Ascending aorta (tissue), 2 donors: Measurements from ENCODE around the gene CANT1. TPM values are rescaled to one million over a fixed set of nuclear protein-coding genes. Genes with fewer than 3 reads are reported as not detected.
A peak's percentile ranks its signal among the peaks of the same experiment; 100 is the strongest.

Experiments used
- DNase-seq, 2 donors: peaks; one replicate each; pipeline ENCODE4 v3.0.0-alpha.2; 2019; ENCODE audit warnings: low spot score in 2 of 2
- H3K27ac ChIP-seq, 2 donors: fragments of 200-600 bp; sonication (generic); one replicate each; pipeline ENCODE4 v1.5.1; 2016 to 2017; ENCODE audit warnings: mild to moderate bottlenecking in 1 of 2
- H3K27me3 ChIP-seq: fragments of 200-600 bp; sonication (generic); one replicate; pipeline ENCODE4 v1.5.1; 2017
- H3K36me3 ChIP-seq, 2 donors: fragments of 200-600 bp; sonication (generic); one replicate each; pipeline ENCODE4 v1.5.1; 2016
- H3K4me1 ChIP-seq, 2 donors: fragments of 200-600 bp; sonication (generic); one replicate each; pipeline ENCODE4 v1.5.1; 2016 to 2017; ENCODE audit warnings: mild to moderate bottlenecking in 1 of 2
- H3K4me3 ChIP-seq, 2 donors: fragments of 200-600 bp; sonication (generic); one replicate each; pipeline ENCODE4 v1.5.1; 2016 to 2017; ENCODE audit warnings: mild to moderate bottlenecking in 1 of 2
- H3K9me3 ChIP-seq, 2 donors: fragments of 200-600 bp; sonication (generic); one replicate each; pipeline ENCODE4 v1.5.1; 2016
- intact Hi-C: fragments of 100-400 bp; cut with DNase I; formaldehyde crosslinking; loops from one replicate; pipeline ENCODE4 v1.15.1; 2023
- total RNA-seq: library from RNA; depleted of rRNA; stranded (reverse); fragments of >200 nt; gene quantifications from one replicate; pipeline ENCODE4 v1.1.0, GENCODE V29; 2016
- TF ChIP-seq, protein P1 (sequence below), 3 experiments: fragments of 200-600 bp in 2 of 3; fragments of 450-650 bp in 1 of 3; sonication (generic) in 2 of 3; IDR thresholded peaks; one replicate each; pipeline ENCODE4 v1.5.1; 2016 to 2019; ENCODE audit warnings: antibody characterized with exemption in 3 of 3, mild to moderate bottlenecking in 1 of 3, moderate library complexity in 1 of 3

The CANT1 gene
- total RNA-seq: 67.2 TPM

DNA sequence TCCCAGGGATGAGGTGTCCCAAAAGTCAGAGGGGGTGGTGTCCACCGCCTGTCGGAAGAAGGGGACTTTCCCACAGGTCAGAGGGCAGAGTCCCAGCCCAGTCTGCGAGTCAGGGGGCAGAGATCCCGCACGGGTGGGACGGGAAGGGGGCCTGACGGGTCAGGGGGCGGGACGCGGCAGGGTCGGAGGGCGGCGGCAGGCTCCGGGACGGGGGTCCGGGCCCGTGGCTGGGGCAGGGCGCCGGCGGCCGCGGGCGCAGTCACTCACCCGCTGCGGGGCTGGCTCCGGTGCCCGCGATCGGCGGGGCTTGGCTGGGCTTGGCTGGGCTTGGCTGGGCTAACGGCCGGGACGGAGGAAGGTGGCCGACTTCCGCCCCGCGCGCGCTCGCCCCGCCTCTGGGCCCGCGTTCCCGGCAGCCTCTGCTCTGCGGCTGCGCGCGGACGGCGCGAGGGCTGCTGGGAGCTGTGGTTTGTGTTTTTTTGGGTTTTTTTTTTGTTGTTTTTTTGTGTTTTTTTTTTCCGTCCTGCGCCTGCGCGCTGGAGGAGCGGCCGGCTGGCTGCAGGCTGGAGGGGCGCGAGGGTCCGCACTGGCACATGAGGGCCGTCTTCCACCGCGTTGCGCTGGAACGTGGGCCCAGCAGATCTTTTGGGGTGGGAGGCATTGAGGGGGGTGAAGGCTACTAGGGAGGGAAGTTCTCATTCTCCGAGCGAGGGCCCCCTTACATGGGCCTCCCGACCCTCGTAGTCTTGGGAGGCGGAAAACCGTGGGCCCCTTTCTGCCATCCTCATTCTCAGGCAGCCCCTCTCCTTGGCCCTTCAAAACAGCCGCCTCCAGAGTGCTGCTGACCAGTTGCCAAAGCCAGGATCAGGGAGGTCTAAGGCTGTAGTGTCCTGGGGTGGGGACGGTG lies at the start of gene CANT1:
TSS of gene CANT1 (minus strand) at position 368 of the 907 bp plus-strand sequence. CDS start 12,142 bp downstream, outside the sequence.
- Histone ChIP-seq H3K27me3 (no peaks in the 10 kb centered on the region), H3K36me3 (no peaks in the 10 kb centered on the region), H3K4me3 (peak within 1 kb of the TSS; percentile 84 to 95), H3K4me1 (peaks cover 0 to 25% of the 10 kb centered on the region in 2 donors), H3K27ac (peak within 1 kb of the TSS; percentile 68 to 79), H3K9me3 (no peaks in the 10 kb centered on the region)
- TF ChIP-seq, protein P1, sequence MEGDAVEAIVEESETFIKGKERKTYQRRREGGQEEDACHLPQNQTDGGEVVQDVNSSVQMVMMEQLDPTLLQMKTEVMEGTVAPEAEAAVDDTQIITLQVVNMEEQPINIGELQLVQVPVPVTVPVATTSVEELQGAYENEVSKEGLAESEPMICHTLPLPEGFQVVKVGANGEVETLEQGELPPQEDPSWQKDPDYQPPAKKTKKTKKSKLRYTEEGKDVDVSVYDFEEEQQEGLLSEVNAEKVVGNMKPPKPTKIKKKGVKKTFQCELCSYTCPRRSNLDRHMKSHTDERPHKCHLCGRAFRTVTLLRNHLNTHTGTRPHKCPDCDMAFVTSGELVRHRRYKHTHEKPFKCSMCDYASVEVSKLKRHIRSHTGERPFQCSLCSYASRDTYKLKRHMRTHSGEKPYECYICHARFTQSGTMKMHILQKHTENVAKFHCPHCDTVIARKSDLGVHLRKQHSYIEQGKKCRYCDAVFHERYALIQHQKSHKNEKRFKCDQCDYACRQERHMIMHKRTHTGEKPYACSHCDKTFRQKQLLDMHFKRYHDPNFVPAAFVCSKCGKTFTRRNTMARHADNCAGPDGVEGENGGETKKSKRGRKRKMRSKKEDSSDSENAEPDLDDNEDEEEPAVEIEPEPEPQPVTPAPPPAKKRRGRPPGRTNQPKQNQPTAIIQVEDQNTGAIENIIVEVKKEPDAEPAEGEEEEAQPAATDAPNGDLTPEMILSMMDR (IDR thresholded peaks at IDR 0.05): no peak
- intact Hi-C loops: no loop called here
- peak in 1 of 2 donors; percentile 90 for DNase-seq

DNA sequence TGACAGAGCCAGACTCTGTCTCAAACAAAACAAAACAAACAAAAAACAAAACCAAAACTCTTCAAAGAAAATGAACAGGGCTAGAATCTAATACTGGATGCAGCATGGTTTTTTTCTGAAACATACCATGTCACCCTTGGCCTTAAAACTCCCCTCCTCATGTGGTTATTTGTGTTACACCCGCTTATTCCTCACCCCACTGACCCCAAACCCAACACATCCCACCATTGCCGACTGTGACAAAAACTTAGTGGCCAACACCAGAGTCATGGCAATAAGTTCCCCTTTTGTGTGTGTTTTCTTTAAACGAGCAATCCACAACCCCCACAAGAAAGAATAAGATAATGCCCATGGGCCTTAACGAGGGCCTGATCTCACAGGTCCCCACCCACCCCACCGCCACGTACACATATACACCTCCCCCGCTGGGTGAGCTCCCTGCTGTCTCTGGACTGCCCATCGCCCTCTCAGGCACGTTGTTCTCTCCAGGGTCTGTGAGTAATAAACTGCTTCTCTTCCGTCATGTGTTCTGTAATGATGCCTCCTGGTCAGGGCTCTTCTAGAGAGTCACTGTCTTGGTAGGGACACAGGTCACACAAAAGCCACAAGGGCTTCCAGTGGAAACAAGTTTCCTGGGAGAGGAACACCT lies 48.3 kb upstream of the CANT1 start:
- Histone ChIP-seq H3K27me3 (no peaks in the 10 kb centered on the region), H3K9me3 (peaks cover 0 to 8% of the 10 kb centered on the region in 2 donors), H3K27ac (no peak overlapping the region), H3K4me3 (no peak overlapping the region), H3K36me3 (no peaks in the 10 kb centered on the region), H3K4me1 (peaks cover 3 to 27% of the 10 kb centered on the region in 2 donors)
- intact Hi-C loops: no loop called here
- no peak for DNase-seq
- TF ChIP-seq, protein P1 (IDR thresholded peaks at IDR 0.05): no peak

DNA sequence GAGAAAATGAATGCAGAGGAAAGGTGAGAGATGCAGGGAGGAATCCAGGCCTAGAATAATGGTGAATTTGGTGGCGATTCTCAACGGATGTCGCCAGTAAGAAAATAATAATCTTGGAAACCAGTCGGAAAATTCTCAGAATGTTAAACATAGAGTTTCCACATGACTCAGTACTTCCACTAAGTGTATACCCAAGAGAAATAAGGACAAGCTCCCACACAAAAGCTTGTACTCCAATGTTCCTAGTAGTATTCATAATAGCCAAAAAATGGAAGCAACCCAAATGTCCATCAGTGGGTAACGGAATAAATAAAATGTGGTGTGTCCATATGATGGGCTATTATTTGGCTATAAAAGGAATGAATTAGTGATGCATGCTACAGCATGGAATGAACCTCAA lies 45.6 kb upstream of the CANT1 start:
- Histone ChIP-seq H3K27me3 (no peaks in the 10 kb centered on the region), H3K4me1 (peaks cover 3 to 33% of the 10 kb centered on the region in 2 donors), H3K36me3 (peaks cover 0 to 10% of the 10 kb centered on the region in 2 donors), H3K4me3 (no peak overlapping the region), H3K9me3 (peaks cover 0 to 8% of the 10 kb centered on the region in 2 donors), H3K27ac (peak overlapping the region; percentile 79 to 89)
- intact Hi-C loops: no loop called here
- DNase-seq: no peak
- TF ChIP-seq, protein P1 (IDR thresholded peaks at IDR 0.05): no peak

DNA sequence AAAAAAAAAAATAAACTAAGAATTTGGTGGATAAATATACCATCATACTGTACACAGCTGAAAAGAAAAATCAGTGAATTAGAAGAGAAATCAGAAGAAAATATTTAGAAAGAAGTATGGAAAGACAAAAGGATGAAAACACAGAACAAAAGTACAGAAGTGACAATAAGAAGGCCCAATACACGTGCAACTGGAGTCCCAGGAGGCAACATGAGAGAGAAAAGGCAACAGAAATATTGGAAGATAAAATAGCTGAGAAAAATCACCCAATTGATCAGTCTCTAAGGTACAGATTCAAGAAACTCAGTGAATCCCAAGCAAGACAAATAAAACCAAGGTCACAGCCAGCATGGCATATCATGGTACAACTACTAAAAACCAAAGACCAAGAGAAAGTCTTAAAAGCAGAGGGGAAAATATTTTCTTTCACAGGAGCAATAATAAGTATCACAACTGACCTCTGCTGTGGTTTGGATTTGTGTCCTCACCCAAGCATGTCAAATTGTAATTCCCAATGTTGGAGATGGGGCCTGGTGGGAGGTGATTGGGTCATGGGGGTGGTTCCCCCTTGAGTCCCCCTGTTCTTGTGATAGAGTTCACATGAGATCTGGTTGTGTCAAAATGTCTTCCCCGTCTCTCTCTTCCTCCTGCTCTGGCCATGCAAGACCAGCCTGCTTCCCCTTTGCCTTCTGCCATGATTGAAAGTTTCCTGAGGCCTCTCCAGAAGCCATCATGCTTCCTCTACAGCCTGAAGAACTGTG lies 44.8 kb upstream of the CANT1 start:
- TF ChIP-seq, protein P1 (IDR thresholded peaks at IDR 0.05): no peak
- no peak for DNase-seq
- Histone ChIP-seq H3K36me3 (peaks cover 0 to 16% of the 10 kb centered on the region in 2 donors), H3K4me3 (no peak overlapping the region), H3K4me1 (peaks cover 3 to 33% of the 10 kb centered on the region in 2 donors), H3K9me3 (peaks cover 0 to 8% of the 10 kb centered on the region in 2 donors), H3K27ac (peak overlapping the region; percentile 79 to 89), H3K27me3 (no peaks in the 10 kb centered on the region)
- intact Hi-C loops: no loop called here

DNA sequence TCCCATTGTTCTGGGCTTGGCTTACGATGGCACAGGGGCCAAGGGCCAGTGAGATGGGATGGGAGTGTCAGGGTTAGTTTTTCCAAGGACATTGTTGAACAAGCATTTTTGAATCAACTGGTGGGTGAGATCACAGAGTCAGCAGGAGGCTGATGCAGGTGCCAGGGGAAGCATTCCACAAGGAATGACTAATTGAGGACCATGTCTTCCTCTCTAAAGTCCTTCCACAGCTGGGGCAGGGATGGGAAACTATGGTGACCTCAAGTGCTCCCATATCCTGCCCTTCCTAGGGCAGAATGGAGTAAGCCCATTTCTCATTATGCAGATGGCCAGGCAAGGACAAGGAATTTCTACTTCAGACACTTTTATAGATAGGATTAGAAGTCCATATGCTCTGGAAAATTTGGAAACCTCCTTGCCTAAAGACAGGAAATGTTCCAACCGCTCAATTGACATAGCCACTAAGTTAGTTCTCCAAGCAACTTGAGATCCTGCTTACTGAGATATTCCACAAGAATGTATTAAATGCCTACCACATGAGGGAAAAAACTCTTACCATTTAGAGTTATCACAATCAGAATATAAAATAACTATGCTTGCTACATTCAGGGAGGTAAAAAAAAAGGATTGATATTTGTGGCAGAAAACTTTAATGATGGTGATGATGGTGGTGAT lies 43.8 kb upstream of the CANT1 start:
- peaks cover 6 to 26% of the 10 kb centered on the region in 2 donors for H3K36me3 ChIP-seq
- no peak overlapping the region for H3K4me3 ChIP-seq
- TF ChIP-seq, protein P1 (IDR thresholded peaks at IDR 0.05): no peak
- DNase-seq: no peak
- peaks cover 0 to 8% of the 10 kb centered on the region in 2 donors for H3K9me3 ChIP-seq
- H3K27ac ChIP-seq: peak overlapping the region; percentile 79 to 89
- intact Hi-C loops: no loop called here
- H3K4me1 ChIP-seq: peaks cover 3 to 33% of the 10 kb centered on the region in 2 donors
- H3K27me3 ChIP-seq: no peaks in the 10 kb centered on the region
